GM12872 (cell line): ENCODE data around the gene SEMA5B.

Source experiments
- CTCF ChIP-seq: IDR thresholded peaks from 3 replicates; pipeline ENCODE4 v1.5.1; 2011; ENCODE audit warnings: low read depth, mild to moderate bottlenecking, low read length, moderate library complexity; ENCODE audit not compliant: insufficient read depth

The SEMA5B gene

DNA sequence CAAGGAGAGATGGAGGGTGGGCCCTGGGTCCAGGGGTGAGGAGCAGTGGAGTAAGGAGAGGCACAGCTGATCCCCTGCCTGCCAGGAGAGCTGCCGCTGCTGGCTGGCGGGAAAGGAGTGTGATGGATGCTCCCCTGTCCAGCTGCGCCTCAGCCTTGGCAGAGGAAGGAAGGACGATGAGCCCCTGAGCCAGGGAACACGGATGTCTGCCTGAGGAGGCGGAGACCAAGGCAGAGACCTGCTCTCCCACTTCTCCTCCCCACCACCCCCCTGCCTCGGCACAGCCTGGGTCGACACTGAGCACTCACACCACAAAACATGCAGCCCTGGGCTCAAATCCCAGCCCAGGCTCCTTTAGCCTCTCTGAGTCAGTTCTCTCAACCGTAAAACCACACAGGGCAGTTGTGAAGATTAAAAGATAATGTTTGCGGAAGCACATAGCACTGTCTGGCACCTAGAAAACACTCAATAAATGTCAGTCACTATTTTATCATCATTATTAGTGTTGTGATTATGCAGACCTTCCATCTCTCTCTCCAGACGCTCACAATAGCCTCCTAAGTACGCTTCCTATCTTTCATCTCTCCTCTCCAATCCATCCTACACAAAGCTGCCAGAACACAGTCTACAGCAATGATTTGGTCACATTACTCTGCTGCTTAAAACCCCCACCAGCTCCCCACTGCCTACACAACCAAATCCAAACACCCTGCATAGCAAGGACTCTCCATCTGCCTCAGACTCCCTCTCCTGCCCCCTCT, 52.2 kb downstream of the SEMA5B start:
- TF ChIP-seq CTCF: no peak

DNA sequence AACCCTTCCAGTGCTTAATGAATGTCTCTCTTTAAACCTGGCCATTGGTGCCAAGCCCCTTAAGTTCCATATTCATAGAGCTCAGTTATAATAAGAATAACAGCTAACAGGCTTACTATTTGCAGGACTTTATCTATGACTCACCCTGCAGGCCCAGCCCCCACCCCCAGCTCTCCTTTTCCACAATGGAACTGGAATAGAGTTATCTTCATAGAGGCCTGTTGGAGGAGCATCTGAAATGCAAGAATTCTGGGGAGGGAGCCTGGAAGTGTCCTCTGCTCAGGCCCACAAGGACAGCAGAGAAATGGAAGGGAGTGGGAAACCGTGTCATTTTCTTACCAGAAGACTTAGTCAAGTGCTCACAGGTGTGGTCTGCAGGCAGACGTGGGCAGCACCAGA, 52.8 kb downstream of the SEMA5B start:
- no peak for TF ChIP-seq CTCF

DNA sequence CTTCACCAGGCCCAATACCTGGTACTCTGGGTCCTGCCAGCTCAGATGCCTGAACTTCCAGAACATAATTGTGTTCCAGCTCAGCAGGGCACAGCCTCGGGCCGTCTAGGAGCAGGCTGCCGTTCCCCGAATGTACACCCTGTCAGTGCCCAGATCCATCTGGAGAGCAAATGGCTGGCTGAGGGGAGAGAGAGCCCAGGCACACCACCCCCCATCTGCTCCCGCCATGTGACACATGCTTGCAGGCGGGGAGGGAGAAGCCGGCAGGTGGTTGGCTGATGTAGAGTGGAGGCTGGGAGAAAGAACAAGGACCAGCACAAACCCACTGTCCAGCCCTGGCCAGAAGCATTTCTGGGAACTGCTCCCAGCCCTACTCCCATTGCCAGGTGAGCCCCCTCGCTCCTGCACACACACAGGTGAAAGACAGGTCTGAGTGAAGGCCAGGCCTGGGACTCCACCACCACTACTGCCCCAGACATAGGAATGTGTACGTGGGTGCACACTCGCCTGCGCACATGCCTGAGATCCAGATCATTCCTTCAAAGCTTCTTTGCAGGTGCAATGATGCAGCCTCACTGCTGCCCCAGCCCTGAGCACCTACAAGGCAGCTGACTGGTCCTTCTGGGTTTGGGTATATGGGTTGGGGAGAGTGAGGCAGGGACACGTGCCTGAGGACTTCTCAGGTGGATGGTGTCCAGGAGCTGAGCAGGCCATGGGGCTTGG, 53.5 kb downstream of the SEMA5B start:
- TF ChIP-seq CTCF: no peak

- TF ChIP-seq CTCF: no peak
Measured at GRCh38 chr3:122972141-122972540, 55.4 kb downstream of the SEMA5B start.

DNA sequence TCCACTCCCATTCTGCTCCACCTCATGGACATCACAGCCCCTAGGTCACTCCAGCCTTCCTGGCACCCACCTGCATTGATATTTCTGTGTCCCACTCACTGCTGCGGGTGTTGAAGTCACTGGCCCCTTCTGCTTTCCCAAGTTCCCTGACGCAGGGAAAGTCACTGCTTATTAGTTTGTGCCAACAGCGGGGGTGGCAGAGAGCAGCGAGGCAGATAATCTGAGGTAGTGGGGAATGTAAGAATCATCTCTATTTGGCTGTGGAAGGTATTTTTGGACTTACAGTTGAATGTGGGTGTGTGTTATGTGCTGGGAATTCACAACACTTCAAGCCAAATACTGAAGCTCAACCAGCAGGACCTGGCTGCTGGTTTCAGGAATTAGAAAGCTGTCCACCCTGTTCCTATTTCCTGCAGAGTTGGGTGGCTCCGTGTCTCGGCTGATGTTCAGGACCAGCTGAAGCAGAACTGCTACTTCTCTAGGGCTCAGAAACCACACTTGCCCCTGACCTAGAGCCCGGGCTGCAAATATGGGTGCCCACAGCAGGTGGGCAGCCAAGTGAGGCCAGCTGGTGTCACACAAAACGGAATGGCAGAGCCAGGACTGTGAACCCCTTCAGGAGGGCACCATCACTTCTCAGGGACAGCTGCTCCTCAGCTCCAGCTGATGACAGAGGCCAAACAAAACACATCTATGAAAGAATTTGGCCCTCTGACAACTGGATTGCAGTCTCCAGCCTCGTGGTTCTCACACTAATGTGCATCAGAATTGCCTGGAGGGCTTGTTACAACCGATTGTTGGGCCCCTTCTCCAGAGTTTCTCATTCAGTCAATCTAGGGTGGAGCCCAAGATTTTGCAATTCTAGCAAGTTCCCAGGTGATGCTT, 57.7 kb downstream of the SEMA5B start:
- TF ChIP-seq CTCF: no peak

GRCh38 chr3:122967765-122968164, 59.8 kb downstream of the SEMA5B start:
- no peak for TF ChIP-seq CTCF

DNA sequence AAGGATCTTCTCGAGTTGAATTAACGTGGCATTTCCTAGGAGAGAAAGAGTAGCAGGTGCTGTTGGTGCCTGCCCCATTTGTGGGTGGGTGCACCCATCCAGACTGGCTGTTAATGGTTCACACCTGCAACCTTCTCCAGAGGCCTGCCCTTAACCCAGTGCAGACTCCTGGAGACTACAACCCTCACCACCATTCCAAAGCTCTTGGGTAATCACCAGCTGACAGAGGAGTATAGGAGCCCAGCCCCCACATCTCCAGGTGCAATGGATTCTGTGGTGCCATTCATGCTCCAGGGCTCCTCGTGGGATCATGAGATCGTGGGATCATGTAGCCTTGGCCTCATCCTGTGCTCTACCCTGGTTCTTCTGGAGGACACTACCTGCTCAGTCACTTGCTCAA, 60.2 kb downstream of the SEMA5B start:
- TF ChIP-seq CTCF: no peak
